ENCODE data around the gene LIN54.

GRCh38 chr4:82981138-82981537 lies 29.5 kb downstream of the LIN54 start:
- no peak for TF ChIP-seq CTCF (optimal IDR thresholded peaks at IDR 0.05 in 1 of 3, IDR thresholded peaks at IDR 0.05 in 1 of 3, conservative IDR thresholded peaks at IDR 0.05 in 1 of 3; ENCODE audit: extremely low read depth in 1 of 3, insufficient read depth in 2 of 3, low read length in 3 of 3)
- TF ChIP-seq EZH2 (IDR thresholded peaks at IDR 0.05; ENCODE audit: low read length) = no peak
